Measurements from ENCODE around the gene RAB31. TPM values are rescaled to one million over a fixed set of nuclear protein-coding genes. Genes with fewer than 3 reads are reported as not detected.

The RAB31 gene
- total RNA-seq, 2 donors from 2014 or later: 4.3 to 8.0 TPM

GRCh38 chr18:9732031-9732430, 23.9 kb downstream of the RAB31 start:
- DNase-seq (no peak), ATAC-seq (no peak)
- 68 to 80% methylated on average over 6 to 9 of the region's 9 CpGs for WGBS, 2 donors
- intact Hi-C loops (cut with DNase I): no loop called here
- H3K4me3 ChIP-seq: no peak overlapping the region
- H3K36me3 ChIP-seq (replicated peaks in 1 of 2; ENCODE audit: insufficient read depth in 1 of 2, low read depth in 2 of 2): no peaks in the 10 kb centered on the region
- TF ChIP-seq CTCF (IDR thresholded peaks at IDR 0.05) (no peak), POLR2A (IDR thresholded peaks at IDR 0.05) (no peak)
- no peaks in the 10 kb centered on the region for H3K9me3 ChIP-seq
- H3K4me1 ChIP-seq: no peaks in the 10 kb centered on the region
- no peaks in the 10 kb centered on the region for H3K27me3 ChIP-seq
- H3K27ac ChIP-seq: no peak overlapping the region

DNA sequence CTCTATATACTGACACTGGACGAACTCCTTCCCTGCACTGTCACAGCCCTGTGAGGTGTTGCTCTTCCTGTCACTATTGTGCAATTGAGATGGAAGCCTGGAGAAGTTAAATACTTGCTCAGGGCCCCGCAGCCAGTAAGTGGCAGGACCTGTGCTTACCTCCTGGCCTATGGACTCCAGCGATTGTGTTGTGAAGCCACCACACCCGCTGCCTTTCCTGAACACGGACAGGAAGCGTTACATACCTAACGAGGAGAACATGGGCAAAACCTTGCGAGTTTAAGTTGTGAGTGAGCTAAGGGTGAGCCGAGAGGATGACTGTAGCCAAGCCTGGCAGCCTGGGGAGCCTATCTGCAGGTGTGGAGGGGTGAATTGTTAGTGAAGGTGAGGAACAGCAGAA, 26.1 kb downstream of the RAB31 start:
- TF ChIP-seq CTCF (IDR thresholded peaks at IDR 0.05) (no peak), POLR2A (IDR thresholded peaks at IDR 0.05) (no peak)
- ATAC-seq (no peak), DNase-seq (no peak)
- intact Hi-C loops (cut with DNase I): no loop called here
- no peaks in the 10 kb centered on the region for H3K27me3 ChIP-seq
- no peak overlapping the region for H3K27ac ChIP-seq
- 63 to 67% methylated on average over 9 of the region's 9 CpGs for WGBS, 2 donors
- H3K4me1 ChIP-seq: peaks cover 6% of the 10 kb centered on the region
- H3K4me3 ChIP-seq: no peak overlapping the region
- no peaks in the 10 kb centered on the region for H3K36me3 ChIP-seq (replicated peaks in 1 of 2; ENCODE audit: insufficient read depth in 1 of 2, low read depth in 2 of 2)
- H3K9me3 ChIP-seq: no peaks in the 10 kb centered on the region

- Histone ChIP-seq H3K4me3 (no peak overlapping the region), H3K27ac (no peak overlapping the region), H3K4me1 (peaks cover 6% of the 10 kb centered on the region), H3K9me3 (no peaks in the 10 kb centered on the region), H3K27me3 (no peaks in the 10 kb centered on the region), H3K36me3 (replicated peaks in 1 of 2; ENCODE audit: insufficient read depth in 1 of 2, low read depth in 2 of 2) (no peaks in the 10 kb centered on the region)
- DNase-seq: no peak
- TF ChIP-seq CTCF (IDR thresholded peaks at IDR 0.05) (no peak), POLR2A (IDR thresholded peaks at IDR 0.05) (no peak)
- intact Hi-C loops (cut with DNase I): no loop called here
- ATAC-seq: no peak
- 78 to 83% methylated on average over 9 of the region's 9 CpGs for WGBS, 2 donors
These were observed 27.1 kb downstream of the RAB31 start for GRCh38 chr18:9735238-9735637.

DNA sequence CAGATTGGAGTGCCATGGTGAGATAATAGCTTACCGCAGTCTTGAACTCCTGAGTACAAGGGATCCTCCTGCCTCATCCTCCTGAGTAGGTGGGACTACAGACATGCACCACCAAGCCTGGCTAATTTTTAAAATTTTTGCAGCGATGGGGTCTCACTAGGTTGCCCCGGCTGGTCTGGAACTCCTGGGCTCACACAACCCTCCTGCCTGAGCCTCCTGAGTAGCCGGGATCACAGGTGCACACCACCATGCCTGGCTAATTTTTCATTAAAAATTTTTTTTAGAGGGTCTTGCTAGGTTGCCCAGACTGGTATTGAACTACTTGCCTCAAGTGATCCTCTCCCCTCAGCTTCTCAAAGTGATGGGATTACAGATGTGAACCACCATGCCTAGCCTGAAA, 27.8 kb downstream of the RAB31 start:
- H3K36me3 ChIP-seq (replicated peaks in 1 of 2; ENCODE audit: insufficient read depth in 1 of 2, low read depth in 2 of 2): no peaks in the 10 kb centered on the region
- no peak overlapping the region for H3K4me3 ChIP-seq
- 72 to 76% methylated on average over 4 of the region's 4 CpGs for WGBS, 2 donors
- H3K27me3 ChIP-seq: no peaks in the 10 kb centered on the region
- H3K4me1 ChIP-seq: peaks cover 6% of the 10 kb centered on the region
- ATAC-seq: no peak
- DNase-seq: no peak
- no peaks in the 10 kb centered on the region for H3K9me3 ChIP-seq
- TF ChIP-seq CTCF (IDR thresholded peaks at IDR 0.05) (no peak), POLR2A (IDR thresholded peaks at IDR 0.05) (no peak)
- H3K27ac ChIP-seq: no peak overlapping the region
- intact Hi-C loops (cut with DNase I): no loop called here

DNA sequence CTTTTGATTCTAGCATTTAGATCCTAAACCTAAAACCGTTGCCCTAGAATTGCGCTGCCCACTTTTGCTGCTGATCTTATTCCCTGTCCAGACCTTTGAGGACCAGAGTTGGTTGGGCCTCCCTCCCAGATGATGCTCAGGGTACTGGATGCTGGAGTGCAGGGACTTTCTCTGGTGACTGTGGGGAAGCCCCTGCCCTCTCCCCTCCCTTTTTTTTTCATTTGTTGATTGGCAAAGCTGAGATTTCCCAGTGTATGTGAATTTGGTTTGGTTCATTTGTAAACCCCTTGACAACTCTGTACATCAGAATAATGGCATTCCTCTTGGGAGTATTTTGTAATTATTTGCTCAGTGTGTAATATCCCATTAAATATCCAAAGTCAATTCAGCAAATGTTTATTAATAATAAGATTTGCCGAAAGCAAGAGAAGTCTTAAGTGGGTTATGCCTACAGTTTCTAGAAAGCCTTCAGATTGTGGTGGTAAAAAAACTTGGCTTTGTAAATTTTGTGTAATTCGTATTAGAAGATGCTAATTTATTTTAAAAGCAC, 28.3 kb downstream of the RAB31 start:
- TF ChIP-seq CTCF (IDR thresholded peaks at IDR 0.05) (no peak), POLR2A (IDR thresholded peaks at IDR 0.05) (no peak)
- Histone ChIP-seq H3K4me3 (no peak overlapping the region), H3K27ac (no peak overlapping the region), H3K9me3 (no peaks in the 10 kb centered on the region), H3K36me3 (replicated peaks in 1 of 2; ENCODE audit: insufficient read depth in 1 of 2, low read depth in 2 of 2) (no peaks in the 10 kb centered on the region), H3K4me1 (peaks cover 6% of the 10 kb centered on the region), H3K27me3 (no peaks in the 10 kb centered on the region)
- intact Hi-C loops (cut with DNase I): no loop called here
- DNase-seq: no peak
- 44 to 64% methylated on average over 4 of the region's 4 CpGs for WGBS, 2 donors
- no peak for ATAC-seq
